ENCODE data around the gene LCN1. TPM values are rescaled to one million over a fixed set of nuclear protein-coding genes. Genes with fewer than 3 reads are reported as not detected.
A peak's percentile ranks its signal among the peaks of the same experiment; 100 is the strongest.

Gene LCN1
- total RNA-seq, 1 experiment from 2014 or later: not detected

DNA sequence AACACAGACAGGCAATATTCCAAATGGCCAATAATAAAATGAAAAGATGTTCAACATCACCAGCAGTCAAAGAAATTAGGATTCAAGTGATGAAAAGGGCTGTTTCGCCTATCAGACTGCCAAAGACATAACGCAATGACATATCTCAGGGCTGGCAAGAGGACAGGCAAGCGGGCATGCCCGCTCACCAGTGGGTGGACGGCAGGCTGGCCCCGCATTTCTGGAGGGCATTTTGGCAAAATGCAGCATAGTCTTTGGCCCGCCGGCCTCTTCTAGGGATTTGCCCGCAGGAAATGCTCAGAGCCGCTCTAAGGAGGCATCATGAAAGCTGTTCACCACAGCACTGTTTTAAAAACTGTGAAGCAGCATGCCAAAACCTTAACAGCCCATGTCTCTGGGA lies 43.0 kb upstream of the LCN1 start:
- Histone ChIP-seq H3K56ac (ENCODE audit: insufficient read length, low read depth, low read length) (no peak overlapping the region), H3K9ac (ENCODE audit: extremely low read depth, insufficient read length, low read length) (no peak overlapping the region), H2AFZ (ENCODE audit: low read length) (no peak overlapping the region), H2BK120ac (ENCODE audit: low read depth, low read length, poor library complexity, severe bottlenecking) (no peak overlapping the region), H3K4me1 (ENCODE audit: insufficient read depth, low read length) (no peaks in the 10 kb centered on the region; the same call in 1 of the 2 replicates), H3K79me2 (ENCODE audit: insufficient read depth, low read length) (no peaks in the 10 kb centered on the region; the same call in 1 of the 2 replicates), H3K18ac (ENCODE audit: insufficient read length, low read depth, low read length) (no peak overlapping the region), H3K14ac (ENCODE audit: insufficient read depth, low read length) (no peak overlapping the region), H3K27ac (ENCODE audit: insufficient read length, low read depth, low read length) (no peak overlapping the region), H3K23ac (ENCODE audit: insufficient read length, low read depth, low read length) (no peak overlapping the region), H3K27me3 (ENCODE audit: insufficient read depth, low read length) (no peaks in the 10 kb centered on the region), H4K91ac (ENCODE audit: insufficient read length, low read depth, low read length) (no peak overlapping the region), H2BK15ac (ENCODE audit: low read depth, low read length) (no peak overlapping the region), H2BK20ac (ENCODE audit: low read depth, low read length, poor library complexity, severe bottlenecking) (no peak overlapping the region), H2BK5ac (ENCODE audit: insufficient read length, low read length) (no peak overlapping the region), H3T11ph (ENCODE audit: low read length) (no peak overlapping the region), H4K5ac (ENCODE audit: insufficient read length, low read depth, low read length) (no peak overlapping the region), H3K9me3 (ENCODE audit: control insufficient read depth, low read depth, low read length) (no peaks in the 10 kb centered on the region), H2BK12ac (ENCODE audit: insufficient read length, low read depth, low read length) (no peak overlapping the region), H2AK5ac (ENCODE audit: insufficient read length, low read length) (no peak overlapping the region), H4K20me1 (ENCODE audit: control insufficient read depth, insufficient read depth, insufficient read length) (no peaks in the 10 kb centered on the region), H3K4me2 (ENCODE audit: insufficient read depth, insufficient read length, low read length) (no peak overlapping the region), H3K23me2 (ENCODE audit: insufficient read length, low read depth, low read length, poor library complexity, severe bottlenecking) (peaks cover 6% of the 10 kb centered on the region), H3K4ac (ENCODE audit: low read depth, low read length) (no peak overlapping the region), H4K8ac (replicated peaks; ENCODE audit: insufficient read length, low read depth, low read length) (no peak overlapping the region), H3K79me1 (ENCODE audit: insufficient read depth, low read depth, low read length, poor library complexity, severe bottlenecking) (peaks cover 3% of the 10 kb centered on the region)
- DNase-seq: peak; percentile 24
- Mint-ChIP-seq H3K4me1 (peaks cover 8 to 17% of the 10 kb centered on the region in 2 experiments), H3K27ac (no peak overlapping the region), H3K4me3 (peak overlapping the region; percentile 73 to 87), H3K36me3 (ENCODE audit: insufficient read depth in 1 of 3, low read depth in 3 of 3) (peaks cover 0 to 11% (median 7%) of the 10 kb centered on the region in 3 experiments; a peak in 4 of 7 replicates), H3K27me3 (ENCODE audit: low read depth) (no peaks in the 10 kb centered on the region; the same call in none of the 2 replicates), H3K9me3 (no peaks in the 10 kb centered on the region; a peak in 1 of 5 replicates)
- no CpG with 5 or more reads among the region's 10 CpGs for WGBS (ENCODE audit: extremely low coverage, insufficient read length, low lambda C conversion rate)
- TF ChIP-seq, protein P1, sequence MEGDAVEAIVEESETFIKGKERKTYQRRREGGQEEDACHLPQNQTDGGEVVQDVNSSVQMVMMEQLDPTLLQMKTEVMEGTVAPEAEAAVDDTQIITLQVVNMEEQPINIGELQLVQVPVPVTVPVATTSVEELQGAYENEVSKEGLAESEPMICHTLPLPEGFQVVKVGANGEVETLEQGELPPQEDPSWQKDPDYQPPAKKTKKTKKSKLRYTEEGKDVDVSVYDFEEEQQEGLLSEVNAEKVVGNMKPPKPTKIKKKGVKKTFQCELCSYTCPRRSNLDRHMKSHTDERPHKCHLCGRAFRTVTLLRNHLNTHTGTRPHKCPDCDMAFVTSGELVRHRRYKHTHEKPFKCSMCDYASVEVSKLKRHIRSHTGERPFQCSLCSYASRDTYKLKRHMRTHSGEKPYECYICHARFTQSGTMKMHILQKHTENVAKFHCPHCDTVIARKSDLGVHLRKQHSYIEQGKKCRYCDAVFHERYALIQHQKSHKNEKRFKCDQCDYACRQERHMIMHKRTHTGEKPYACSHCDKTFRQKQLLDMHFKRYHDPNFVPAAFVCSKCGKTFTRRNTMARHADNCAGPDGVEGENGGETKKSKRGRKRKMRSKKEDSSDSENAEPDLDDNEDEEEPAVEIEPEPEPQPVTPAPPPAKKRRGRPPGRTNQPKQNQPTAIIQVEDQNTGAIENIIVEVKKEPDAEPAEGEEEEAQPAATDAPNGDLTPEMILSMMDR (conservative IDR thresholded peaks at IDR 0.05): no peak
